ENCODE measurements around the gene FAM114A1.

DNA sequence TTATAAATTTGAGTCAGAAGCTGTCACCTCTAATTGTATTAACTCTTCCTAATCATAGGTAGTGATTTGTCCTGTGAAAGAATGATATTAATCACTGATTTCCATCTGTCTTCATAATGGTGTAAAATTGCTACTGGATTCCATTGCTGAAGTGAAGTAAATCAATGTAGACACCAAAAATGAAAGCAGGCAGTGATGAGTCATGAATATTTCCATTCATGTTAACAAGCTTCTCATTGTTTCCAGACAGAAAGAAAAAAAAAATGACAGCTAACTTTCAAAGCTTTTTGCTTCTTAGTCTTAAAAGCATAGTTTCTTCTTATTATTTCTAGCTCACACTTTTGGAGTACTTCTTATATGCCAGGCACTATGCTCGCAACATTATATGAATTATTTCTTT is 21.5 kb downstream of the FAM114A1 start:
- no peak for TF ChIP-seq POLR2A (IDR thresholded peaks at IDR 0.05)
- TF ChIP-seq, protein P1, sequence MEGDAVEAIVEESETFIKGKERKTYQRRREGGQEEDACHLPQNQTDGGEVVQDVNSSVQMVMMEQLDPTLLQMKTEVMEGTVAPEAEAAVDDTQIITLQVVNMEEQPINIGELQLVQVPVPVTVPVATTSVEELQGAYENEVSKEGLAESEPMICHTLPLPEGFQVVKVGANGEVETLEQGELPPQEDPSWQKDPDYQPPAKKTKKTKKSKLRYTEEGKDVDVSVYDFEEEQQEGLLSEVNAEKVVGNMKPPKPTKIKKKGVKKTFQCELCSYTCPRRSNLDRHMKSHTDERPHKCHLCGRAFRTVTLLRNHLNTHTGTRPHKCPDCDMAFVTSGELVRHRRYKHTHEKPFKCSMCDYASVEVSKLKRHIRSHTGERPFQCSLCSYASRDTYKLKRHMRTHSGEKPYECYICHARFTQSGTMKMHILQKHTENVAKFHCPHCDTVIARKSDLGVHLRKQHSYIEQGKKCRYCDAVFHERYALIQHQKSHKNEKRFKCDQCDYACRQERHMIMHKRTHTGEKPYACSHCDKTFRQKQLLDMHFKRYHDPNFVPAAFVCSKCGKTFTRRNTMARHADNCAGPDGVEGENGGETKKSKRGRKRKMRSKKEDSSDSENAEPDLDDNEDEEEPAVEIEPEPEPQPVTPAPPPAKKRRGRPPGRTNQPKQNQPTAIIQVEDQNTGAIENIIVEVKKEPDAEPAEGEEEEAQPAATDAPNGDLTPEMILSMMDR (IDR thresholded peaks at IDR 0.05): no peak
